OCI-LY3 (cell line): ENCODE data around the gene PDXK.
A peak's percentile ranks its signal among the peaks of the same experiment; 100 is the strongest.

Experiments
- H2AFZ ChIP-seq: fragments of 200-600, 300-600 bp; shearing (Covaris generic); 2 replicates; pipeline ENCODE4 v1.6.0; 2014; ENCODE audit warnings: antibody characterized with exemption, low read depth, low read length
- H3K27ac ChIP-seq: fragments of 200-600, 300-600 bp; sonication (generic); 2 replicates; pipeline ENCODE4 v1.5.1; 2014; ENCODE audit warnings: mild to moderate bottlenecking, low read length, moderate library complexity, mixed read lengths
- H3K27me3 ChIP-seq: fragments of 200-600, 300-600 bp; sonication (generic); 2 replicates; pipeline ENCODE4 v1.6.1; 2014; ENCODE audit warnings: low read depth, low read length, mixed read lengths
- H3K36me3 ChIP-seq: fragments of 200-600, 300-600 bp; sonication (generic); replicated peaks from 2 replicates; pipeline ENCODE3; 2014; ENCODE audit warnings: low read depth, low read length, mixed read lengths
- H3K4me1 ChIP-seq: fragments of 300-600, 200-600 bp; sonication (generic); 2 replicates; pipeline ENCODE4 v1.6.1; 2014; ENCODE audit warnings: low read length, mixed read lengths
- H3K4me2 ChIP-seq: fragments of 200-600, 300-600 bp; sonication (generic); 2 replicates; pipeline ENCODE4 v1.6.1; 2014; ENCODE audit warnings: low read length, mixed read lengths
- H3K4me3 ChIP-seq: fragments of 300-600, 200-600 bp; sonication (generic); 2 replicates; pipeline ENCODE4 v1.5.1; 2014; ENCODE audit warnings: antibody characterized with exemption, mild to moderate bottlenecking, low read length, moderate library complexity
- H3K79me2 ChIP-seq: fragments of 300-600, 200-600 bp; shearing (Covaris generic); 2 replicates; pipeline ENCODE4 v1.6.1; 2014; ENCODE audit warnings: mild to moderate bottlenecking, low read length, mixed read lengths
- H3K9ac ChIP-seq: fragments of 300-600, 200-600 bp; shearing (Covaris generic); 2 replicates; pipeline ENCODE4 v1.6.0; 2014; ENCODE audit warnings: mild to moderate bottlenecking, low read length, moderate library complexity
- H3K9me3 ChIP-seq: fragments of 200-600, 300-600 bp; shearing (Covaris generic); 2 replicates; pipeline ENCODE4 v1.6.1; 2014; ENCODE audit warnings: low read length, mixed read lengths; ENCODE audit not compliant: insufficient read depth
- H4K20me1 ChIP-seq: fragments of 200-600, 300-600 bp; sonication (generic); 2 replicates; pipeline ENCODE4 v1.6.1; 2016; ENCODE audit warnings: low read length, mixed read lengths; ENCODE audit not compliant: insufficient read depth
- EZH2phosphoT487 ChIP-seq: fragments of 200-600 bp; shearing (Covaris generic); IDR thresholded peaks from 2 replicates; pipeline ENCODE4 v1.6.1; 2018; ENCODE audit warnings: antibody characterized with exemption, mixed run types, low read depth
- TF ChIP-seq, protein P1 (sequence below): fragments of 200-600, 300-600 bp; sonication (generic); IDR thresholded peaks from 2 replicates; pipeline ENCODE4 v1.5.1; 2014; ENCODE audit warnings: antibody characterized with exemption, low read length, low read depth

The PDXK gene

DNA sequence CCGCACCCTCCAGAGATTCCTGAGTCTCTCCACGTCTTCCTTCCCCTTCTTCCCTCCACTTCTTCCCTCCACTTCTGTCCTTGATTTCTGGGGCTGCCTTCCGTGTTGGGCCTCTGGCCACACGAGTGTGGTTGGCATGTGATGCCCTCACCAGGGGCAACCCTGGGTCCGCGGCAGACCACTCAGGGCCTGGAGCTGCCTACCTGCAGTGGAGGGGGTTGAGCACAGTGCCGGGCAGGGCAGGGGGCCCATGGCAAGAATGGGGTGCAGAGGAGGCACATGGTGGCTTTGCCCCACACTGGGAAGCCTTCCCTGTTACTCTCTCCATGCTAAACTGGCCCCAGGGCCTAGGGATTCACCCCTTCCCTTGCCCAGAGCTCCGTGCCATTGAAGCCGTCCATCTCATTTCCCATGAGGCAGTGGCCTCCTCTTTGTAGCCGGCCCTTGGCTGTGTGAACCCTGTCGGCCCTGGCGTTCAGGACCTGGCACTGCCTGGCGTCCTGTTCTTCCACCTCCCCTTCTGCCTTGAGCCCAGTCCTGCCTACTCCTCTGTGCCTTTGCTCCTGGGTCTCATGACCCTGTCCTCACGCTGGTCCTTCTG is 83.9 kb downstream of the PDXK start:
- H3K9ac ChIP-seq: no peak overlapping the region
- H3K27me3 ChIP-seq: no peaks in the 10 kb centered on the region
- H3K36me3 ChIP-seq: peaks cover 50% of the 10 kb centered on the region
- no peak overlapping the region for H3K4me2 ChIP-seq
- H3K4me3 ChIP-seq: no peak overlapping the region
- peaks cover 10% of the 10 kb centered on the region; the same call in 1 of the 2 replicates for H3K9me3 ChIP-seq
- H3K27ac ChIP-seq: no peak overlapping the region
- TF ChIP-seq EZH2phosphoT487: no peak
- TF ChIP-seq, protein P1, sequence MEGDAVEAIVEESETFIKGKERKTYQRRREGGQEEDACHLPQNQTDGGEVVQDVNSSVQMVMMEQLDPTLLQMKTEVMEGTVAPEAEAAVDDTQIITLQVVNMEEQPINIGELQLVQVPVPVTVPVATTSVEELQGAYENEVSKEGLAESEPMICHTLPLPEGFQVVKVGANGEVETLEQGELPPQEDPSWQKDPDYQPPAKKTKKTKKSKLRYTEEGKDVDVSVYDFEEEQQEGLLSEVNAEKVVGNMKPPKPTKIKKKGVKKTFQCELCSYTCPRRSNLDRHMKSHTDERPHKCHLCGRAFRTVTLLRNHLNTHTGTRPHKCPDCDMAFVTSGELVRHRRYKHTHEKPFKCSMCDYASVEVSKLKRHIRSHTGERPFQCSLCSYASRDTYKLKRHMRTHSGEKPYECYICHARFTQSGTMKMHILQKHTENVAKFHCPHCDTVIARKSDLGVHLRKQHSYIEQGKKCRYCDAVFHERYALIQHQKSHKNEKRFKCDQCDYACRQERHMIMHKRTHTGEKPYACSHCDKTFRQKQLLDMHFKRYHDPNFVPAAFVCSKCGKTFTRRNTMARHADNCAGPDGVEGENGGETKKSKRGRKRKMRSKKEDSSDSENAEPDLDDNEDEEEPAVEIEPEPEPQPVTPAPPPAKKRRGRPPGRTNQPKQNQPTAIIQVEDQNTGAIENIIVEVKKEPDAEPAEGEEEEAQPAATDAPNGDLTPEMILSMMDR: no peak
- no peaks in the 10 kb centered on the region for H4K20me1 ChIP-seq
- peaks cover 26% of the 10 kb centered on the region for H3K4me1 ChIP-seq
- peaks cover 8% of the 10 kb centered on the region for H3K79me2 ChIP-seq
- H2AFZ ChIP-seq: no peak overlapping the region

DNA sequence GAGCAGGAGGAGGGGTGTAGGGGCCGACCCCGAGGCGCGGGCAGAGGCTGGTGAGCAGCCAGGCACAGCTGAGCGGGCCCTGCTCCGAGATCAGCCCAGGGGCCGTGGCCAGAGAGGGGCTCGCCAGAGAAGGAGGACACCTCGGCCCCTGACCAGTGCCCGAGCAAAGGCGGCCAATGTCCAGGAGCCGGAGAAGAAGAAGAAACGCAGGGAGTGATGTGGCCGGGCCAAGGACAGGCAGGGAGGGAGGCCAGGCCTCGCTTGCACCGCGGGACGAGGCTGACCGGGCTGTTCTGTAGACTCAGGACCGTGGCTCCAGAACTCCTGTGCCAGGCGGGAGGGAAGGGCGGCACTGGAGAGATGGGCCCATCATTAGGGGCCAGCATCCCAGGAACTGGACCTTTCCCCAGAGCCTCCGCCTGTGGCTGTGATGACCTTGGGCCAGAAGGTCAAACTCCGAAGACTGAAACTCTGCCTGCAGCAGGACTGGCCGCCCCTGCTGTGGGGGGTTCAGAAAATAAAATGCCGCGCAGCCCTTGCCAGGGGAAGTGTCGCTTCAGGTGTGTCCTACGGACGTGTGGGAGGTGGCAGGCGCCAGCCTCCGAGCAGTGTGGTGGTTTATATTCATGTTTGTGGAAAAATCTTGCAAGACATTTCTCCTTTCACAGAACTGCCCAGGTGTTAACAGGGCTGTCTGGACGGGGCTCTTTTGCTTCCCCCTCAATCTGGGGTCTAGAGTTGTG is 84.8 kb downstream of the PDXK start:
- no peaks in the 10 kb centered on the region for H4K20me1 ChIP-seq
- no peak overlapping the region for H3K27ac ChIP-seq
- peaks cover 10% of the 10 kb centered on the region; the same call in 1 of the 2 replicates for H3K9me3 ChIP-seq
- H3K9ac ChIP-seq: no peak overlapping the region
- H2AFZ ChIP-seq: no peak overlapping the region
- H3K4me1 ChIP-seq: peaks cover 32% of the 10 kb centered on the region
- H3K79me2 ChIP-seq: peaks cover 8% of the 10 kb centered on the region
- TF ChIP-seq EZH2phosphoT487: no peak
- TF ChIP-seq, protein P1: no peak
- peaks cover 46% of the 10 kb centered on the region for H3K36me3 ChIP-seq
- H3K27me3 ChIP-seq: no peaks in the 10 kb centered on the region
- no peak overlapping the region for H3K4me2 ChIP-seq
- H3K4me3 ChIP-seq: no peak overlapping the region

DNA sequence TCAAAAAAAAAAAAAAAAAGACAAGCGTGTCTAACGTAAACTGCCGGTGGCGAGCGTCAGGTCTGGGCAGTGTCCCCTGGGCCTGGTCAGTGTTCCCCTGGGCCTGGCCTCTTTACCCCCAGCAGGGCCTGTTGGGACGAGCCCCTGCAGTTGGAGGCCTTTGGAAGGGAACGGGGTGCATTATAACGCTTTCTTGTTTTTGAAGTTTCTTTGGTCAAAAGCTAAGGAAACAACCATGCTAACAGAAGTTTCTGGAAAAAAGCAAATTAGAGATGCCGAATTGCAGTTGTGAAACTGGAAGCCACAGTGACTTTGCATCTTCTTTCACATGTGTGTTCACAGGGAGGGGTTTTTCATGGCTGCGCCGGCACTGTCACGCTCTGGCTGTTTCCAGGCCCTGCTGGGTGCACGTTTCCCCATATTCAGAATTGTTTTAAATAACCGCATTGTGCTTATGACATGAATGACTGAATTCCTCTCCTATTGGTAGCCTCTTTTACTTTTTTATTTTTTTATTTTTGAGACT is 86.4 kb downstream of the PDXK start:
- Histone ChIP-seq H3K27me3 (no peaks in the 10 kb centered on the region), H4K20me1 (no peaks in the 10 kb centered on the region), H3K27ac (peak overlapping the region; percentile 89), H3K79me2 (peaks cover 8% of the 10 kb centered on the region), H3K4me2 (peak overlapping the region; percentile 57), H3K4me1 (peaks cover 48% of the 10 kb centered on the region), H3K4me3 (peak overlapping the region; percentile 14; the same call in 1 of the 2 replicates), H3K9ac (peak overlapping the region; percentile 9; the same call in 1 of the 2 replicates), H3K36me3 (peaks cover 43% of the 10 kb centered on the region), H2AFZ (no peak overlapping the region), H3K9me3 (peaks cover 10% of the 10 kb centered on the region; the same call in 1 of the 2 replicates)
- TF ChIP-seq EZH2phosphoT487: no peak
- TF ChIP-seq, protein P1: no peak
